NCI-H146 treated with DMSO at 0.1 percent for 48 hours (cell line): Measurements from ENCODE around the gene CCDC146.
"Not testable (repeated sequence)": the region's sequence is repeated elsewhere in the genome, so short reads cannot be mapped to it uniquely, and the experiment has no call there.

Source experiments
- DNase-seq: peaks from one replicate; lab custom pipeline; 2025; ENCODE audit not compliant: unreplicated experiment; lab: John Stamatoyannopoulos, UW

The CCDC146 gene

GRCh38 chr7:77121860-77122681 lies at the start of gene CCDC146:
CCDC146 (plus strand) TSS chr7:77122615; CDS start chr7:77167669, 45,054 bp downstream.
- peak; percentile 99 for DNase-seq

- not testable (repeated sequence) for DNase-seq
These were observed 47.5 kb upstream of the CCDC146 start for GRCh38 chr7:77074786-77075396.

DNA sequence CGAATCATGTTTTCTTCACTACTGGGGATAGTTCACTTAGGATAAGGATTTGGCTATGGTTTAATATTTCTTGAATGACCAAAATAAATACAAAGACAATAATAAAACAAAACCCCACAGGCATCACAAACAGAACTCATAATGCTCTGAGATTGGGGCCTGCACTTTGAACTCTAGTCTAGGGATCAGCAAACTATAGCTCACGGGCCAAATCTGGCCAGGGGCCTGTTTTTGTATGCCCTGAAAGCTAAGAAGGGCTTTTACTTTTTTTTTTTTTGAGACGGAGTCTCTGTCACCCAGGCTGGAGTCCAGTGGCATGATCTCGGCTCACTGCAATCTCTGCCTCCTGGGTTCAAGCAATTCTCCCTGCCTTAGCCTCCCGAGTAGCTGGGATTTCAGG lies 45.4 kb upstream of the CCDC146 start:
- not testable (repeated sequence) for DNase-seq

- DNase-seq: not testable (repeated sequence)
These were observed 43.3 kb upstream of the CCDC146 start for GRCh38 chr7:77079112-77079511.

DNA sequence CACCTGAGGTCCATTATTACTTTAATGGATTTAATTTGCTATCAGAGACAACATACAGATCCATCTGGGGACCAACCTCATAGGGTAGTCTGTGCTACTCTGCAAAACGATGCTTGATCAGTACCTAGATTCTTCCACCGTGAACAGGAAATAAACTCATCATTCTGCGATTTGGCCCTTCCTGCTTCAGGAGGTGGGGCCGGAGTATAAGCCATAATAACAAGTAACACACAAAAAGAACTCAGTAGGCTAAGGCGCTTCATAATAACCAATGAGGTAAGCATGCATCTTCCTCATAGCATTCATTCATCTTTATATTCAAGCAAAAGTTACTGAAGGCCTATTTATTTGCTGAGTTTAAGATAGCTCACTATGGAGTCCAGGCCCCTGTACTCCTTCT lies 42.8 kb upstream of the CCDC146 start:
- not testable (repeated sequence) for DNase-seq

GRCh38 chr7:77080236-77080635 lies 42.2 kb upstream of the CCDC146 start:
- not testable (repeated sequence) for DNase-seq

DNA sequence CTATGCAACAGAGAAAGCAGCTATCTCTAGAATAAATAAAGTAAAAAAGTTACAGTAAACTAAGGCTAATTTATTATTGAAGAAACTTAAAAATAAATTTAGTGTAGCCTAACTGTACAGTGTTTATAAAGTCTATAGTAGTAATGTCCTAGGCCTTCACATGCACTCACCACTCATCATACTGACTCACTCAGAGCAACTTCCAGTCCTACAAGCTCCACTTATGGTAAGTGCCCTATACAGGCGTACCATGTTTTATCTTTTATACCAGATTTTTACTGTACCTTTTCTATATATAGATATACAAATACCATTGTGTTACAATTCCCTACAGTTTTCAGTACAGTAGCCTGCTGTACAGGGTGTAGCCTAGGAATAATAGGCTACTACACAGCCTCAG lies 40.2 kb upstream of the CCDC146 start:
- not testable (repeated sequence) for DNase-seq

DNA sequence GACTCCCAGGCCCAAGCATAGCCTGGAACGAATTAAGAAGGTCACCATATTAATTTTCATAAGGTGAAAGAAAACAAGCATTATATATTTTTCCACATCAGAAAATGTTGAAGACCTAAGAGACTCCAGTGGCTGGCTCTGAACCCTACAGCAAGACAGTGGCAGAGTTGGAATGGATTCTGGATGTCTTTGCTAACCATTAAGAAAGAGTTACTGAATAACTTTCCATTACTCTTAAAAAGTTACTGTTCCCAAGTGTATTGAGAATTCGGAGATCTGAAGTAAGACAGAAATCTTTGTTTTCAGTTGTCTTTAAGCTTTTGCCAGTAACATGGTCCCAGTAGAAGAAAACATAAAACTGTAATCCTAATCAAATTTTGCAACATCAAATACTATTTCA lies 30.1 kb upstream of the CCDC146 start:
- DNase-seq: not testable (repeated sequence)

DNA sequence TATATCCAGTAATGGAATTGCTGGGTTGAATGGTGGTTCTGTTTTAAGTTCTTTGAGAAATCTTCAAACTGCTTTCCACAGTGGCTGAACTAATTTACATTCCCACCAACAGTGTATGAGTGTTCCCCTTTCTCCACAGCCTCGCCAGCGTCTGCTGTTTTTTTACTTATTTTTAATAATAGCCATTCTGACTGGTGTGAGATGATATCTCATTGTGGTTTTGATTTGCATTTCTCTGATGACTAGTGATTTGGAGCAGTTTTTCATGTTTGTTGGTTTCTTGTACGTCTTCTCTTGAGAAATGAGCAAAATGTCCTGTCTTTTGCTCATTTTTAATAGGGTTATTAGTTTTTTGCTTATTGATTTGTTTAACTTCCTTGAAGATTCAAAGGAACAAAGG lies 21.9 kb upstream of the CCDC146 start:
- not testable (repeated sequence) for DNase-seq

- DNase-seq: not testable (repeated sequence)
These were observed 21.2 kb upstream of the CCDC146 start for GRCh38 chr7:77101187-77101586.

- not testable (repeated sequence) for DNase-seq
These were observed 19.7 kb upstream of the CCDC146 start for GRCh38 chr7:77102671-77103070.

- DNase-seq: not testable (repeated sequence)
These were observed 16.5 kb upstream of the CCDC146 start for GRCh38 chr7:77105904-77106303.

GRCh38 chr7:77107659-77108058 lies 14.8 kb upstream of the CCDC146 start:
- DNase-seq: not testable (repeated sequence)

GRCh38 chr7:77108362-77108761 lies 14.1 kb upstream of the CCDC146 start:
- DNase-seq: not testable (repeated sequence)

GRCh38 chr7:77112719-77113306 lies 9.6 kb upstream of the CCDC146 start:
- DNase-seq: not testable (repeated sequence)

- not testable (repeated sequence) for DNase-seq
These were observed 3.1 kb downstream of the CCDC146 start for GRCh38 chr7:77125486-77125885.

DNA sequence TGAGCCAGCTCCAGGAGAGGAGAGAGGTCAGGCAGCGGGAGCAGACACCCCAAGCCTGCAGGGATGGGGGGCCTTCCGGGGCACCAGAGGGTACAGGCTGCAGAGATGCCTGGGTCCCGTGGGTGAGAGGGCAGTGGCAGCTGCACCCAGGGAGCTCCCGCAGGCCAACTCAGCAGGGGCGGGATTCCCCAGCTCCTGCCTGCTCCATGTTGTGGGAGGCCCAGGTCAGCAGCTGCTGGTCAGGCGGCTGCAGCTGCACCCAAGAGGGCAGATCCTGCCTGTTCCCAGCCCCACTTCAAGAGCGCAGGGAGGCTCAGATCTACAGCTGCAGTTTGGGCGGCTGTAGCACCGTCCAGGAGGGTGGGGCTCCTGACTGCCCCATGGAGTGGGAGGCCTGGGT lies 4.6 kb downstream of the CCDC146 start:
- not testable (repeated sequence) for DNase-seq

- not testable (repeated sequence) for DNase-seq
These were observed 6.4 kb downstream of the CCDC146 start for GRCh38 chr7:77128582-77129410.

DNA sequence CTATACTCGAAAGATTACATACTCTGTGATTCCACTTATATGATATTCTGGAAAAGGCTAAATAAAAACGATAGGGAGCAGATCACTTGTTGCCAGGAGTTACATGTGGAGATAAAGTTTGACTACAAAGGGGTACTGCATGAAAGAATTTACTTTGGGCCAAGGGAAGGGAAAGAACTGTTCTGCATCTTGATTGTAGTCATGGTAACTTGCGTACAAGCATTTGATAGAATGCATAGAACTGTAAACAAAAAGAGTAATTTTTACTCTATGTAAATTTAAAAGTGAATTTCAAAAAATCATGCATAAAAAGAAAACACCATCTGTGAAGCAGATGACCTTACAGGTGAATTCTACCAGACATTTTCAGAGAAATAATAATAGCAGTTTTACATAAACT lies 9.4 kb downstream of the CCDC146 start:
- DNase-seq: not testable (repeated sequence)

DNA sequence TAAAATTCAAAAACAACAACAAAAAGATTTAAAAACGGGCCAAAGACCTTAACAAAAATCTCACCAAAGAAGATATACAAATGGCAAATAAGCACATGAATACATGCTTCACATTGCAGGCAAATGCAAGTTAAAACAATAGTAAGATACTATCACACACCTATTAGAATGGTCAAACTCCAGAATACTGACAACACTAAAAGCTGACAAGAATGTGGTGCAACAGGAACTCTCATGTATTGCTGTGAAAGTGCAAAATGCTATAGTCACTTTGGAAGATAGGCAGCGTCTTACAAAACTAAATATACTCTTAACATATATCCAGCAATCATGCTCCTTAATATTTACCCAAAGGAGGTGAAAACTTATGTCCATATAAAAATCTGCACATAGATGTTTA lies 16.3 kb downstream of the CCDC146 start:
- not testable (repeated sequence) for DNase-seq

DNA sequence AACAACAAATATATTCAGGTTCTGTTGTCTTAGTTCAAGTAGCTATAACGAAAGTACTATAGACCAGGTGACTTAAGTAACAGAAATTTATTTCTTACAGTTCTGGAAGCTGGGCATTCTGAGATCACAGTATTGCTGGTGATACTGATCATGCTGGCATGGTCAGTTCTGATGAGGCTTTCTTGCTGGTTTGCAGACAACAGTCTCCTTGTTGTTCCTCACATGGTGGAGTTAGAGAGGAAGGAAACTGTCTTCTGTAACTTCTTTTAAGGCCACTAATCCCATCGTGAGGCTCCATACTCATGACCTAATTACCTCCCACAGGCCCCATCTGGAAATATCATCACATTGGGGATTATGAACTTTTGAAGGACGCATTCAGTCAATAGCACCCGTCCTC lies 17.9 kb downstream of the CCDC146 start:
- DNase-seq: not testable (repeated sequence)
